ENCODE measurements around the gene EIPR1.
"Not testable (repeated sequence)": the region's sequence is repeated elsewhere in the genome, so short reads cannot be mapped to it uniquely, and the experiment has no call there.

The EIPR1 gene

DNA sequence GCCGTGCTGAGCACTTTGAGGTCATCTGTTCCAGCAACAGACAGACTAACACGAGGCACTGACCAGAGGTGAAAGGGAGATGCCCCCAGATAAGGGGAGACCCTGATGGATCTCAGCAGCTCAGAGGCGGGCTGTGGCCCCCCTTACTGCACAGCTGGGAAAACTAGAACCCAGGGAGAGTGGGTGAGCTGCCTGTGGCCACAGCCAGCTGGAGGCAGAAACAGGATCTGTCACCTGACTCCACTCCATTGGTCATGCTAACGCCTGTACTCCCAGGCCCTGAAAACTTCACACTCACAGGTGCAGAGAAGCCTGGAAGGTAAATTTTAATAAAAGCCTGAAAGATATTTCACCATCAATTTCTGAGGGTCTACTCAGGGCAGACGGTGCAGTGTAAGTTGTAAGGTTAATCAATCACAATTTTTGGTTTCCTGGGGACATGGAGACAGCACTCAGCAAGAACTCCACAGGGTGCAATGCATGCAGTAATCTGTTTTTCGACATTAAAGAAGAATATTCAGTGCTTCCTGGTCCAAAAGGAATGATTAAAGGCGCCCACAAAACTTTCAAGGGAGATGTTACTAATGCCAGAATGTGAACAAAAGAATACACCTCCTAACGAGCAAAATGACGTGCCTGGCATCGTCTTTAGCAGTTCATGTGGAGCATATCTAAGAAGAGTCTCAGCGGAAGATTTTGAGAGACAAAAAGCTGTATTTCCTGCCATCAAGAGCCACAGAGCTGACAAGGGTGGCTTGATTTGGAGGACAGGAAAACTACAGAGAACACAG lies 173.4 kb downstream of the EIPR1 start:
- peak; percentile 21 for DNase-seq

DNA sequence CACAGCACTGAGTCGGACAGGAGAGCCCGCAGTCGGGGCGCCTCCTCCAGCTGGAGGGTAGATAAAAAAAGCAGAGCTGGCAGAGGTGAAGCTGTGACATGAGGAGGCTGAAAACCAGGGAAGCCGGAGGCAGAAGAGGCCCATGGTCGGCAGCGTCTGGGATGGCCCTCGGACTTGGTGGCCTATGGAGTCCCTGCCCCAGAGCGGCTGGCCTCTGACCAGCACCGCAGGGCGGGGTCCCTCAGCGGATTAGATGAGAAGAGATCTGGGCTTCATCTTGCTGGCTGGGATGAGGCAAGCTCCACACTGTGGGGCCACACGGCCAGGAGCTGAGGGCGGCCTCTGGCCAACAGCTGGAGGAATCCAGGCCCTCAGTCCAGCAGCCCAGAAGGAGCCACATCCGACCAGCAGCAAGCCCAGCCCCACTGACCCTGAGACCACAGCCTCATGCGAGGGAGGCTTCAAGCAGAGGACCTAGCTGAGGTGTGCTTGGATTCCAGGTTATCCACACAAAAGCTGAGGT lies 174.1 kb downstream of the EIPR1 start:
- DNase-seq: no peak

DNA sequence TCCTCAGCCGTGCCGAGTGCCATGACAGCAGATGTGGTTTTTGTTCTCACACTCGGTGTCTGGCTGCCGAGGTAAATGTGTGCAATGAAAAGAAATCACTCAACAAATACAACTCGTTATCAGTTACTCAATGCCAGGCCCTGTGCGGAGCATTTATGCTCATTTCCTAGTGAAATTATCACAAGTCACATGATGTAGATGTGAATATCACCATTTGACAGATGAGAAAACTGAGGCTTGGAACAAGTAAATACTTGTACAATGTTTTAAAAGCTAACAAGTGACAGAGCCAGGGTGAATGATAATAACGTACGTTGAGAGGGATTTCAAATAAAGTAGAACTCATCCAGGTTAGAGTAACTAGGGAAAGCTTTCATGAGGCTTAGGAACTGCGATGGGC lies 174.7 kb downstream of the EIPR1 start:
- DNase-seq: no peak

DNA sequence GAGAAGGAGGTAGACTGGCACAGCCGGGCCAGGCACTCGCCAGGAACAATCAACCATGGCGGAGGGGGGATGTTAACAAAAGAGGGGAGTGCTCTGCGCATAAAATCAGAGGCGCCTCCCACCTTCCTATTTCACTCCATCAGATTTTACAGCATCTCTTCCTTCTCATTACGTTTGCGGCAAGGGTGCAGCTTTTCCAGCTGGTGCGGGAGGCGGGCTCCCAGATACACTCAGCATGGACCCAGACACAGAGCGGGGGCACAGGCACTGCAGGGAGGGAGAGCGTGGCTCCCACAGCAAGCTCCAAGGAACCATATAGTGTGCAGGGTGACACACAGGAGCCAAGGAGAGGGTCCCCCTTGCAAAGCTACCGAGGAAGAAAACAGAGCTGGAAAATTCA lies 176.3 kb downstream of the EIPR1 start:
- peak; percentile 4 for DNase-seq

DNA sequence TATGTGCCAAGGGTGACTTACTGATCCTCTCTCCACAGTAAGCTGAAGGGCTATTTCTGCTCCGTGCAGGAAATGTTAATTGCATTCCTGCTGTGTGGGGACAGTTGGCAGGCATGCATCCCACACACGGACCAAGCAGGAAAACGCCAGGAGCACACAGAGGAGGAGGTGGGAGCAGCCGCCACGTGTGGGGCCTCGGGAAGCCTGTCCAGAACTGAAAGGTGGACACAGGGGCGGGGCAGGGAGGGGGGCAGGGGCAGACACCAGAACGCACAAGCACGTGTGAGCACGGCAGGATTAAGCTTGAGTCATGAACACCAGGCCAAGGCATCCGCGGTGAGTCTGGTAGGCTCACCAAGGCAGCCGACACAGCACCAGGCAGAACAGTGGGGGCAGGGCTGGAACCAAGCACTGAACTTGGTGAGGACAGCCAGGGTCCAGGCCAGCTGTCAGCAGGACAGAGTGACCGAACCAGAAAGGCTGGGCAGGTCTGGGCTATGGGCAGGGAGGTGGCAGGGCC lies 177.1 kb downstream of the EIPR1 start:
- DNase-seq: no peak

DNA sequence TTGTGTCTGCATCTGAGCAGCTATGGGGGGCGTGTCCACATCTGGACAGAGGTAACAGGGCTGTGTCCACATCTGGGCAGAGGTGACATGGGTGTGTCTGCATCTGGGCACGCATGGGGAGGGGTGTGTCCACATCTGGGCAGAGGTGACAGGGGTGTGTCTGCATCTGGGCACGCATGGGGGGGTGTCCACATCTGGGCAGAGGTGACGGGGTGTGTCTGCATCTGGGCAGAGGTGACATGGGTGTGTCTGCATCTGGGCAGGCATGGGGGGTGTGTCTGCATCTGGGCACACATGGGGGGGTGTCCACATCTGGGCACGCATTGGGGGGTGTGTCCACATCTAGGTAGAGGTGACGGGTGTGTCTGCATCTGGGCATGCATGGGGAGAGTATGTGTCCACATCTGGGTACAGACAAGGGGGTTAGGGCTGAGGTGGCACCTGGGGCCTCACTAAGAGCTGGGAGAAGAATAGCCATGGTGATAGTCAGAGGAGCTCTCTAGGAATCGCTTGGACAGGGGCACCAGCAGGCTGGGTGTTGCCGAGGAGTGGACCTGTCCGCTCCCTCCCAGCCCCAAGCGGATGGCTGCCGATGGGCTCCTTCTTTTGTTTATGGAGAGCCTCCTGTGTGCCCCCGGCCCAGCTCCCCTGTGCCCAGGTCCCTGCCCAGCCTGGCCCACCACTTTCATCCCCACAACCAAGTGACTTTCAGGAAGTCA lies 177.8 kb downstream of the EIPR1 start:
- no peak for DNase-seq

DNA sequence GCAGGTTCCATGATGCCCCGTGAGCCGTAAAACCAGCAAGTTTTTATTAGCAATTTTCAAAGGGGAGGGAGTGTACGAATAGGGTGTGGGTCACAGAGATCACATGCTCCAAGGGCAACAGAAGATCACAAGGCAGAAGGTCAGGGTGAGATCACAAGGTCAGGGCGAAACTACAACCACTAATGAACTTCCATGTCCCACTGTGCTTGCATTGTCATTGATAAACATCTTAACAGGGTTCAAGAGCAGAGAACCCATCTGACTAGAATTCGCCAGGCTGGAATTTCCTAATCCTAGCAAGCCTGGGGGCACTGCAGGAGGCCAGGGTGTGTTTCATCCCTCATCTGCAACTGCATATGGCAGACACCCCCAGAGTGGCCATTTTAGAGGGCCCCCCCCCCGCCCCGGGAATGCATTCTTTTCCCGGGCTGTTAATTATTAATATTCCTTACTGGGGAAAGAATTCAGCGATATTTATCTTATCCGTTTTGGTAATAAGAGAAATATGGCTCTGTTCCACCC lies 178.9 kb downstream of the EIPR1 start:
- DNase-seq: not testable (repeated sequence)

DNA sequence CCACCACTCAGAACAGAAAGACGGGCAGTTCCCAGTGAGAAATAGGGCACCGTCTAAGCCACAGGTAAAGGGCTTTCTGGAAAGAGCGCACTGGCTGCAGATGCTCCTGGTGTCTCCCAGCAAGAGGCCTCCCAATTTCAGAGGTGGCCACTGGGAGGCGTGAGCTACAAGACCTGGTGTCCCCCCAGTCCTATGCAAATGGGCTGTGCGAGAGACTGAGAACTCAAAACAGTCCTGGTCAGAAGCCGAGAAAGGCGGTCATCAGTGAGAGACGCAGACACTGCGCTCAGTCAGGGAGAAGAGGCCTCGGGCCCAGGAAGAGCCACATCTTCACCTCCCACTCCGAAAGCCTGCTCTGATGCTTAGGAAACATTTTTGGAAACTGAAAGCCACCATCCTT lies 179.5 kb downstream of the EIPR1 start:
- DNase-seq: no peak

DNA sequence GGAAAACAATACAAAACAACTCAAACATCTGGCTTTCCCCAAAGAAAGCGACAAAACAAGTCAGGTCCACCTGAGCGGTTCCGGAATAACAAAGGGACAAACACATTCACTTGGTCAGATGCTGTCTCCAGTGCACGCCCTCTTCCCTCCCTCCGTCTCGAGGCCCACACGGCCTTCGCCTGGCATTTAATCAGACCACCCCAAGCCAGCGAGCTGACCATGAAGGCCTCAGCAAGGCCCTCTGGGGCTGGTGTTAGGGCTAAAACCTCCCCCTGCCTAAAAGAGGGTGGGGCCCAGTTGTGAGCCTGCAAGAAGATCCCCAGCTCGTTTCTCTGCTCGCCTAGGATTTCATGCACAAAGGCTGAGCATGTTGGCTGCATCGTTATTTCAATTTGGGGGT lies 180.3 kb downstream of the EIPR1 start:
- no peak for DNase-seq

DNA sequence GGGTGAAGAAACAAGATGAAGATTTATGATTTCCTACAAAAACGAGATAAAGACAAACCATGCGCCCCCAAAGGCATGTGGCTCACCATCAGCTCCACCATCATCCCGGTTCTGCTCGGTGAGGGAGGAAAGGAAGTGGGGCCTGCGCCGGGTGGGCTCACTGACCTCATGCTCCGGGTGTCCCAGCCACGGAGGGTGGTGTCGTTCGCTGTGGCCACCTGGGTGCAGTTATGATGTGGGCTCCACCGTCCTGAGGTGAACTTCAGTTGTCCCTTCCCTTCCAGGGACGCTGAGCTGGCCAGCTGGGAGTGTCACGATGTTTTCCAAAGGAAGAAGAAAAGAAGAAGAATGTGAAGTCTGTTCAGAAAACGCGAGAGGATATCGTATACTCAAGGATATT lies 180.9 kb downstream of the EIPR1 start:
- no peak for DNase-seq

DNA sequence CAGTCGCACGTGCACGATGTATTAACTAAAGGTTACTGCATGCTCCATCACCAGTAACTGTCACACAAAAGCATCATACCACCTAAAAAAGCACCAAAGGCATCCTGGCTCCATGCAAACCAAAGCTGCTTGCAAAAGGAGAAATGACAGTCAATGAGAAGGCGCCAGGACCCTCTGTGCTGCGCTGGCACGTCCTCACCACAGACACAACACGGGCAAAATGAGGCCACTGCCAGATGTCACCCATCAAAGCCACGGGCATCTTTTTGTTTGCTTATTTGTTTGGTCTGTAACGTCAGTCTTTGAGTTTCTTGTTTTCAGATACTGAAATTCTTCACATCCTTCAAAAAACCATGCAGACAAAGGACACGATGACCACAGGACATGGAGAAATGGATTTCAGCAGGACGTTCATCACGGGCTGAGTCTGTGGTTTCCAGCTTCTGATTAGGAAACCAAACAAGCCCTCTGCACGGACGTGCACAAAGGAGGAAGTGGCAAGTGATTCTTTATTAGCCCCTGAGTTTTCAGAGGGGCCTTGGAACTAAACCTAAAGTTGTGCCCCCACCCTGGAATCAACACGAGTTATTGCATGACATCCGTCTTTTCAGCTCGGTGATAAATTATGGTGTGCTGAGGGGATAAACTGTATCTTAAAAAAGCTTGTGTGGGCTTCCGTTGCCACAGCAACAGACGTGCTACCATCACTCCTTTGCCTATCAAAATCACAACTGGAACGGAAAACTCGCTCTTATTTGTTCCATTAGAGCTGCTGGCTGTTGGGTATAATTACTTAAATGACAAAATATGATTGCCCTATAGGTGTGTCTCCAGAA lies 181.8 kb downstream of the EIPR1 start:
- no peak for DNase-seq

DNA sequence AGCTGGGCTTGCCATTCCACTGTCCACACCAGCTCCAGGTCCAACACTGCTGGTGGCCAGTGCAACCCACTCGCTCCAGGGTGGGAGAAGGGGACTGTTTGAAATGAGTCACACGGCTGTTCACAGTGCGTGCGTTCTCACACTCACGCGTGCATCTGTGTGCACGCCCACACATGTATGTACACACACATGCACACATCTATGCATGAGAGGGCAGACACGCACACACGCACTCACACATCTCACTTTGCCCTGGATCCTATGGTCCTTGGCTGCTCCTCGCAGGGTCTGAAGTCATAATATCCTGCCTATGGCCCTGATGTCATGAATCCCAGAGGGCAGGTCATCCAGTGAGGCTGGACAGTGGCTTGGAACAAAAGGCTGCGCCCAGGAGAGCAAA lies 182.8 kb downstream of the EIPR1 start:
- no peak for DNase-seq

DNA sequence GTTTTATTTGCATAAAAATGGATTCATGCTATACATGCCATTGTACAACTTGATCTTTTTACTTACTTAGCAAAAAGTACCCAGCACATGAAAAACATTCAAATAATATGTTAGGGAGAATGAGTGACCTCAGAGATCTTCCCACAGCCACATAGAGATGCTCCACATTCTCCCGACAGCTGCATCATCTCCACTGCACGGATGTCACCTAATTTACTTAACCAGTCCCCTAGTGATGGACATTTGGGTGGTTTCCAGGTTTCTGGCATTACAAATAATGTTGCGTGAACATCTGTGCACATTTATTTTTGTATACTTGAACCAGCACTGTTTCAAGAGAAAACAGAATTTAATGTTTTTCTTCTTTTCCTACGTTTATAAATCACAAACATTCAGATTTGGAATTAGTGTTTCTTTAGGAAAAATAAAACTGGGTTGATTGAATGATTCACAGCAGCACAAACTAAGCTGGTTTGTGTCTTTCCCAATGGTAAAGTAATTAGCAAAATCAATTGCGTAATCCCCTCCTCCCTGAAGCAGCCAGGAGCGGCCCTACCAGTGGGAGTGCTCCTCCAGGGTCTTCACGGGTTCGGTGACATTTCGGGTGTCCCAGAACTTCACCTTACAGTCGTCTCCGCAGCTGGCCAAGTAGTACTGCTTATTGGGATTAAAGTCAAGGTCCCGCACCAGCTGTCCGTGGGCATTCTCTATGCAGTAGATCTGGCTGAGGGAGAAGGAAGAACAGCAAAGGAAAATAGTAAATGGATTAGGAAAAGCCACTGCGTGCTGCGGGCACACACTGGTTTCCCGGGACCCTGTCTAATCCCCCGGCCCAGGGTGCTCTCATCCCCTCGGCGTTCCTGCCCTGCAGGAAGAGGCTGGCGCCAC lies 183.9 kb downstream of the EIPR1 start:
- DNase-seq: no peak

DNA sequence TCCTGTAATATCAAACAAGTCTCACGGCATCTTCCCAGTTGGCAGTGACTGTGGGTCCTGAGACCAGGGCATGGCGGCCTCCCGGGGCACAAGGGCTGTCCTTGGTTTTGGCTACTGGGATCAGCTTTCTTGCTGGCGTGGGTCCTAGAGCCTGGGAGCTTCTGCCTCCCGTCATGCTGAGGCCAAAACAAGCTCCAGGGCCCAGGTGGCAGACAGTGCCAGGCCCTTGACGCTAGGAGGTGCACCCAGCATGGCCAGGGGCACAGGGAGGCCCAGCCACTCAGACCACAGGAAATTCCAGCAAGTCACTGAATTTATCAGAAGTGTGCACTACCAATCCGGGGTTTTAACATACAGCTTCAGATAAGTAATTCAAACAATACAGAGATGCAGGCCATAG lies 184.7 kb downstream of the EIPR1 start:
- DNase-seq: no peak

DNA sequence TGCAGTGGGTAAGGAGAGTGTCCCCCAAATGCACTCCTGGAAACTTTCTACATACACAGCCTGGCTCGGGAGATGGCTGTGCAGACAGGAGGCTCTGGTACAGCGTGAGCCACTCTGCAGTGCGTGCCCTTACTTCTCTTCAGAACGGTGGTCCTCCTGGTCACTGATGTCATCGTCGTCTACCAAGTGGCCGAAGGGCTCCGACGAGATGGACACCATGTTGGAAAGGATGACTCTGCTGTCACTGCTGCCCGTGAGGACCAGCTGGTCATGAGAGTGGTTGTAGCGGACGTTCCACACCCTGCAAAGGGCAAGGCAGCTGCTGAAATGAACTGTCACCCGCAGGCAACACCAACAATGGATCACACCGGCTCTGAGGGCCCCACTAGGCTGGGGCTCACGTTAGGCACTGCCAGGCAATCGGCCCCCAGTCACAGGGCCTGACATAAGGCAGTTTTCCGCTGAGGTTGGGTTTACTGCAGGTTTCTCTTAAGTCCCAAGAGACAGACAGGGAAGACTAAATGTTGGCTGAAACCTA lies 185.3 kb downstream of the EIPR1 start:
- no peak for DNase-seq

DNA sequence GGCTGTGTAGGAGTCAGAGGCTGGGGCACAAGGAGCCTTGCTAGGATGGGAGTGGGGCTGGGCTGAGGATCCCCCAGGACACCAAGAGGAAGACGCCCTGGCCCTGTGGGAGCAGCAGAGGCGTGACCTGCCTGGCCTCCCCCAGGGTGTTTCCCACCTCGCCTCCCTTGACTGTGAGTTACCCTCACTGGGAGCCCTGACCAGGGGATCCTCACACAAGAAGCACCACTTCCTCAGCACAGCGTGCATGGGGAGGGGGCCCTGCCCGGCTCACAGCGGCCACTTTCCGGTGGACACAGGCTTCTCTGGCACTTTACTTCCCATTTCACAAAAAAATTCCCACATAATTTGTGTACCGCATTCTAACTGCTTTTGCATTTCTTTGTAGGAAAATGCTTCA lies 187.7 kb downstream of the EIPR1 start:
- no peak for DNase-seq

DNA sequence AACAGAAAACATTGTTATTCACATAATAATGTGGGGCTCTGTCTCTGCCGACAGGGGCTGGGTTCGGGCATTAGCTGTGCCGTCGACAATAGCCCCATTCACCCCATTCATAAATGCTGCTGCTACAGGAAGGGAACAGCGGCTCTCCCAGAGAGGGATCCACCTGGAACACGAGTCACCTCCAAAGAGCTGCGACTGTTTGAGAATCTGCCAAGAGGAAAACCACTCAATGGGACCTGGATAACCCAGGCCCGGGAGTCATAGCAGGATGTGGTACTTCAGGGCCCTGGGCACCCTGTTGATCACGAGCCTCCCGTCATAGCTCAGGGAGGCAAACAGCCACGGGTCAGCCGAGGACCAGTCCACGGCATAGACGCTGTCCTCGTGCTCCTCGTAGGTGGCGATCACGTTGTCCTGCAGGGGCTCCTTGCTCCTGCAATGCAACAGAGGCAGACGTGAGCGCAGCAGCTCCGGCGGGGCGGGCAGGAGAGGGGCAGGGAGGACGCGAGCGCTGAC lies 188.5 kb downstream of the EIPR1 start:
- DNase-seq: no peak

DNA sequence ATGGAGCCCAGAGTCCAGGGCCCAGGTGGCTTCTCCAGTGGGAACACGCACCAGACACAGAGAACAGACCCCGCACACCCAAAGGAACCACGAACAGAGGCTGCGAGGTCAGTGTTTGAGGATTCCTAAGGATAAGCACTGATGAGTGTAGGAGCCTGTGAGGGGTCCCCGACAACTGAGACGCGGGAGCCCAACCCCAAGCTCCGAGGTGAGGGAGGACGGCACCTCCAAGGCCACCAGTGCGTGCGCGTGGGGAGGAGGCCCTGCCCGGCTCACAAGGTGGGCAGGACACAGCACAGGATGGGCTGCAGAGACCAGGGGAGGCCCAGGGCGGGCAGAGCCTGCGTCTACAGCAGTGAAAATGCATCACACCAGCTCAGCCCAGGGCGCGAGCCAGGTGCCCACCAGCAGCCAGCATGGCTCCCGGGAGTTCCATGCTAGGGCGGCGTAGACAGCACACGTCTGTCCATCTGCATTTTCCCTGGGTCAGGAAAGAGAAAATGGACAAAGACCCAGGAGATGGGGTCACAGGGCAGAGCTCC lies 189.1 kb downstream of the EIPR1 start:
- no peak for DNase-seq

DNA sequence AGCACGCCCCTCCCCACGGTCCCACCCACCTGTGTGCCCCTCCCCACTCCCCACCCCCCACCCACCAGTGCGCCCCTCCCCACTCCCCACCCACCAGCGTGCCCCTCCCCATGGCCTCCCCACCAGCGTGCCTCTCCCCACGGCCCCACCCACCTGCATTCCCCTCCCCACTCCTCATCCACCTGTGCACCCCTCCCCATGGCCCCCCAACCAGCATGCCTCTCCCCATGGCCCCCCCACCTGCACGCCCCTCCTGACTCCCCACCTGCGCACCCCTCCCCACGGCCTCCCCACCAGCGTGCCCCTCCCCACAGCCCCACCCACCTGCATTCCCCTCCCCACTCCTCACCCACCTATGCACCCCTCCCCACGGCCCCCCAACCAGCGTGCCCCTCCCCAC lies 190.2 kb downstream of the EIPR1 start:
- DNase-seq: no peak

DNA sequence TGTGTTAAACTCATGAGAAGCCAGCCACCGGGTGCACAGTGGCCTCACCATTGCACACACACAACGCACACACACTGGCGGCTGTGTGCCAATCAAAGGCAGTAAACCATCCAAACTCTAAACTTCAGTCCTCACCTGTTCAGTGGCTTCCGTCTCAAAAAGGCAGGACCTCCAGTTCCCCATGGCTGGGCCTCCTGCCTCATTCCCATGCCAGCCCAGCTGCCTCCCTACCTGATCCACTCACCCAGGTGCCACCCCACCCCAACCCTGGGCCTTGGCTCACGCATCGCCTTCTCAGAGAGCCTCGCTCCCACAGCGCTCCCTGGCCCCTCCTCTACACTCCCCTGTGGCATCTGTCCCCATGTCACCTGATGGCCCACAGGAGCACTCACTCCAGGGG lies 190.9 kb downstream of the EIPR1 start:
- no peak for DNase-seq

DNA sequence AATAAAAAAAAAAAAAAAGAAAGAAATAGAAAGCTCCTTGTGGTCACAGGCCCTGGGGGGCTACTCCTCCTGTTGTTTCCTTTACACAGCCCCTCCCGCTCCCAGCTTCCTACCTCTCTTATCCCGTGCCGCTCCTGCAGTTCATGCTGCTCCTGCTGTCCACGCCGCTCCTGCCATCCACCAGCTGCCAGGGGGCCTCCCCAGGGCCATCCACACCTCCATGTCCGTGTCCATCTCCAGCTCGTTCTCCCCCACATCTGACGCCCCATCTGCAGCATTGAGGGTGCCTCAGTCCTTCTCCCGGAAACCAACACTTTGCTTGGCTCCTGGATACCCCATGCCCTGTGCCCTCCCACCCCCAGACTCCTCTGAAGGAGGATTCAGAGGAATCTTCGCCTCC lies 191.7 kb downstream of the EIPR1 start:
- no peak for DNase-seq
